Astrocyte (in vitro differentiated cells and primary cell): Measurements from ENCODE around the gene PDX1. TPM values are rescaled to one million over a fixed set of nuclear protein-coding genes. Genes with fewer than 3 reads are reported as not detected.

Experiments
- DNase-seq: peaks from one replicate; pipeline ENCODE4 v3.0.0-alpha.2; 2010; ENCODE audit warnings: low read depth
- FAIRE-seq: peaks from 2 replicates; lab custom pipeline; 2011; peaks lifted over from hg19 to GRCh38; lab: Jason Lieb, UNC
- H2AFZ ChIP-seq: 2 replicates; pipeline ENCODE4 v1.6.0; 2012; ENCODE audit warnings: low read depth, low read length, inconsistent platforms
- H3K27ac ChIP-seq: 2 replicates; pipeline ENCODE4 v1.5.1; 2011; ENCODE audit warnings: low read depth, low read length, inconsistent platforms
- H3K27me3 ChIP-seq: 2 replicates; pipeline ENCODE4 v1.6.0; 2011; ENCODE audit warnings: low read length, inconsistent platforms; ENCODE audit not compliant: insufficient read depth
- H3K36me3 ChIP-seq: 2 replicates; pipeline ENCODE4 v1.5.1; 2011; ENCODE audit warnings: low read length, inconsistent platforms; ENCODE audit not compliant: insufficient read depth
- H3K4me1 ChIP-seq: 2 replicates; pipeline ENCODE4 v1.5.1; 2011; ENCODE audit warnings: low read length, inconsistent platforms; ENCODE audit not compliant: insufficient read depth
- H3K4me2 ChIP-seq: 2 replicates; pipeline ENCODE4 v1.6.0; 2012; ENCODE audit warnings: low read length, inconsistent platforms
- H3K4me3 ChIP-seq: 2 replicates; pipeline ENCODE4 v1.5.1; 2011; ENCODE audit warnings: low read depth, mild to moderate bottlenecking, low read length, inconsistent platforms; ENCODE audit not compliant: insufficient read depth
- H3K79me2 ChIP-seq: 2 replicates; pipeline ENCODE4 v1.6.0; 2012; ENCODE audit warnings: mild to moderate bottlenecking, low read length, inconsistent platforms; ENCODE audit not compliant: insufficient read depth
- H3K9ac ChIP-seq: 2 replicates; pipeline ENCODE4 v1.6.0; 2012; ENCODE audit warnings: mild to moderate bottlenecking, low read length, inconsistent platforms
- H3K9me3 ChIP-seq: 2 replicates; pipeline ENCODE4 v1.5.1; 2012; ENCODE audit warnings: low read depth, mild to moderate bottlenecking, low read length, inconsistent platforms; ENCODE audit not compliant: insufficient read depth
- H4K20me1 ChIP-seq: 2 replicates; pipeline ENCODE4 v1.6.0; 2012; ENCODE audit warnings: low read length, inconsistent platforms; ENCODE audit not compliant: insufficient read depth
- H3K27ac Mint-ChIP-seq: one replicate; pipeline ENCODE4 v1.8.0; 2021; ENCODE audit warnings: mild to moderate bottlenecking, mixed read lengths; ENCODE audit not compliant: unreplicated experiment
- H3K27me3 Mint-ChIP-seq: one replicate; pipeline ENCODE4 v1.8.0; 2021; ENCODE audit warnings: low read depth, mixed read lengths; ENCODE audit not compliant: unreplicated experiment
- H3K36me3 Mint-ChIP-seq: one replicate; pipeline ENCODE4 v1.8.0; 2021; ENCODE audit warnings: low read depth, mixed read lengths; ENCODE audit not compliant: unreplicated experiment
- H3K4me1 Mint-ChIP-seq: one replicate; pipeline ENCODE4 v1.8.0; 2021; ENCODE audit warnings: low read depth, mixed read lengths; ENCODE audit not compliant: unreplicated experiment
- H3K4me3 Mint-ChIP-seq: one replicate; pipeline ENCODE4 v1.8.0; 2021; ENCODE audit warnings: mild to moderate bottlenecking, moderate library complexity, mixed read lengths; ENCODE audit not compliant: unreplicated experiment
- H3K9me3 Mint-ChIP-seq: one replicate; pipeline ENCODE4 v1.8.0; 2021; ENCODE audit warnings: mild to moderate bottlenecking, mixed read lengths; ENCODE audit not compliant: unreplicated experiment
- CTCF ChIP-seq: IDR thresholded peaks from 2 replicates; pipeline ENCODE4 v1.5.1; 2011; ENCODE audit warnings: low read depth, mild to moderate bottlenecking, inconsistent platforms, low read length, moderate library complexity; ENCODE audit not compliant: insufficient read depth
- EZH2 ChIP-seq: IDR thresholded peaks from 2 replicates; pipeline ENCODE4 v1.6.1; 2012; ENCODE audit warnings: mild to moderate bottlenecking, low read length, inconsistent platforms; ENCODE audit not compliant: insufficient read depth
- total RNA-seq: library from RNA; stranded (reverse); gene quantifications from 2 replicates; pipeline ENCODE4 v1.2.1, GENCODE V29; 2021

Gene PDX1
- total RNA-seq, 1 donor from 2014 or later = not detected

GRCh38 chr13:27970382-27971235, 50.8 kb downstream of the PDX1 start:
- H3K36me3 ChIP-seq = no peaks in the 10 kb centered on the region
- Mint-ChIP-seq H3K27ac (peak overlapping the region; percentile 34), H3K9me3 (peaks cover 25% of the 10 kb centered on the region), H3K36me3 (peaks cover 3% of the 10 kb centered on the region), H3K4me3 (no peak overlapping the region), H3K4me1 (peaks cover 1% of the 10 kb centered on the region), H3K27me3 (peaks cover 83% of the 10 kb centered on the region)
- no peak overlapping the region for H3K4me3 ChIP-seq
- no peak overlapping the region for H3K9ac ChIP-seq
- H3K4me2 ChIP-seq = no peak overlapping the region
- H3K4me1 ChIP-seq = no peaks in the 10 kb centered on the region
- TF ChIP-seq EZH2 = peak; percentile 67
- TF ChIP-seq CTCF = no peak
- H2AFZ ChIP-seq = no peak overlapping the region
- peaks cover 90% of the 10 kb centered on the region for H3K27me3 ChIP-seq
- H3K9me3 ChIP-seq = no peaks in the 10 kb centered on the region
- no peak overlapping the region for H3K27ac ChIP-seq
- FAIRE-seq (no peak), DNase-seq (no peak)
- H3K79me2 ChIP-seq = no peaks in the 10 kb centered on the region
- no peaks in the 10 kb centered on the region for H4K20me1 ChIP-seq

- FAIRE-seq (no peak), DNase-seq (no peak)
- H3K9me3 Mint-ChIP-seq = peaks cover 26% of the 10 kb centered on the region
- no peak overlapping the region for H3K27ac Mint-ChIP-seq
- Histone ChIP-seq H4K20me1 (no peaks in the 10 kb centered on the region), H3K27me3 (peaks cover 90% of the 10 kb centered on the region), H3K4me3 (no peak overlapping the region), H3K27ac (no peak overlapping the region), H3K4me2 (no peak overlapping the region), H3K79me2 (no peaks in the 10 kb centered on the region), H3K9me3 (no peaks in the 10 kb centered on the region), H3K36me3 (no peaks in the 10 kb centered on the region), H3K9ac (no peak overlapping the region), H3K4me1 (no peaks in the 10 kb centered on the region), H2AFZ (no peak overlapping the region)
- TF ChIP-seq CTCF = no peak
- TF ChIP-seq EZH2 = peak; percentile 62
- peaks cover 83% of the 10 kb centered on the region for H3K27me3 Mint-ChIP-seq
- peaks cover 1% of the 10 kb centered on the region for H3K4me1 Mint-ChIP-seq
- no peak overlapping the region for H3K4me3 Mint-ChIP-seq
- H3K36me3 Mint-ChIP-seq = peaks cover 3% of the 10 kb centered on the region
These were observed 51.4 kb downstream of the PDX1 start for GRCh38 chr13:27971236-27971645.
